Measurements from ENCODE around the gene NSF.
"Not testable (repeated sequence)": the region's sequence is repeated elsewhere in the genome, so short reads cannot be mapped to it uniquely, and the experiment has no call there.

NSF gene

DNA sequence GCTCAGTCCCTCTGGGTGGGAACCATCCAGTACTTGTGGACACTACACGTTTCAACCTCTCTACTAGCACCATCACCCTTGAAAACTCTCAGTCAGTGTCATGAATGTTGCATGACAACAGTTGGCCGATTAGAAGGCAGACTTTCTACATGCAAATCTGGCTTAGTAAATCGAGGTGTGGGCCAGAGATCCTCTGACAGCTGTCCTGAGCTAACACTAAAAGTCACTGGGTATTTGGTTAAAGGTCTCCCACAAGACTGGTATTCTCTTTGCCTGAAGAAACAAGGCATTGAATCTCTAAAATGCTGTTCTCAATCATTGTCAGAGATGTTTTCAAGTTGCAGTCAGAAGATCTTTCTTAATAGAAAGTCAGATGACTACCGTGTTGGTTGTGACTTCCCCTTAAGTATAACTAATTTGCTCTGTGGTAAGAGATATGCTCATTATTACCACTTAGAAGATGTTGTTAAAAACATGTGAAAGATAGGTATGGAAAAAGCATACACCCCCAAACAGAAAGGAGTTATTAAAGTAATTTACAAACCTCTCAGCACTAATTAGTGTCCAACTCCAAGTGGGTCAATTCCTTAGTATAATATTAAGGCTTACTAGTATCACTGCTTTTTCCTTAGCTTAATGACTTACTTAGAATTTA, 165.7 kb downstream of the NSF start:
- in situ Hi-C loops (cut with MboI; ENCODE audit: low sequenced_read_pairs) = no loop called here

DNA sequence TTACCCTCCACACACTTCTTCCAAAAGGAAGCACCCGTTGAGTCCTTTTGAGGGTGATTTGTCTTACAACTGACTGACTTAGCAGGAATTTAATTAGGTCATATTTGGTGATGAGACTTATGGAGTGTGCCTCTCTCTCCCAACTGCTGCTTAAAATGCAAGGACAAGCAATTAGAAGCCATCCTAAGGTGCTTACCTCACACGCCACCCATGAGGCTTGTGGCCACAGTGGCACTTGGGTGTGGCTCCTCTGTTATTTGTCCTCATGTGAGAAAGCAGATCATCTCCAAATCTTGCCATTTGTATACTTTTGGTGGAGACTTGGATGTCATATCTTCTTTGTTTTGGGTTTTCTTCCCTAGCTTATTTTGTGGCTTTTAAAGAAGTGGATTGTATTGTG, 166.4 kb downstream of the NSF start:
- in situ Hi-C loops (cut with MboI; ENCODE audit: low sequenced_read_pairs) = no loop called here

DNA sequence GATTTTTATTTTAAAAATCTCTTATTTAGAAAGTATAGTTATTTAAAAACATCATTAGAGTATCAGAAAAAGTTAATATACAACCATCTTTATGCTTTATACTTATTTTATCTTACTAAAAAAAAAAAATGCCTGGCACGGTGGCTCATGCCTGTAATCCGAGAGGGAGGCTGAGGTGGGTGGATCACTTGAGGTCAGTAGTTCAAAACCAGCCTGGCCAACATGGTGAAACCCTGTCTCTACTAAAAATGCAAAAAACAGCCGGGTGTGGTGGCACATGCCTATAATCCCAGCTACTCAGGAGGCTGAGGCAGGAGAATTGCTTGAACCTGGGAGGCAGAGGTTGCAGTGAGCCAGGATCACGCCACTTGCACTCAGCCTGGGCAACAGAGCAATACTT, 167.1 kb downstream of the NSF start:
- in situ Hi-C loops (cut with MboI; ENCODE audit: low sequenced_read_pairs) = not testable (repeated sequence)

DNA sequence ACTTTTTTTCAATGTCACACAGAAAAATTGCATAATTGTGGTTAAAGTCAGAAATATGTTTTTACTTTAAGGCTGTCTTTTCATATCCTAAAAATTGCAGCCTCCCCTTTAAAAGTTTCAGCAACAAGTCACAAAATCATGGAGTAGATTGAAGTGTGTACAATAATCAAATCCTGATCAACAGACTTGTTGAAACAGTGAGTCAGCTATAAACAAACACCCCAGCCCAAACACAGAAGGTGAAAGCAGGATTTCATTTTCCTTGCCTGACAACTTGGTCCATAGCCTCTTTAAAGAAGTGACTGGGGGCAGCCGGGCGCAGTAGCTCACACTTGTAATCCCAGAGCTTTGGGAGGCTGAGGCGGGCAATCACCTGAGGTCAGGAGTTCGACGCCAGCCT, 168.1 kb downstream of the NSF start:
- in situ Hi-C loops (cut with MboI; ENCODE audit: low sequenced_read_pairs) = no loop called here

DNA sequence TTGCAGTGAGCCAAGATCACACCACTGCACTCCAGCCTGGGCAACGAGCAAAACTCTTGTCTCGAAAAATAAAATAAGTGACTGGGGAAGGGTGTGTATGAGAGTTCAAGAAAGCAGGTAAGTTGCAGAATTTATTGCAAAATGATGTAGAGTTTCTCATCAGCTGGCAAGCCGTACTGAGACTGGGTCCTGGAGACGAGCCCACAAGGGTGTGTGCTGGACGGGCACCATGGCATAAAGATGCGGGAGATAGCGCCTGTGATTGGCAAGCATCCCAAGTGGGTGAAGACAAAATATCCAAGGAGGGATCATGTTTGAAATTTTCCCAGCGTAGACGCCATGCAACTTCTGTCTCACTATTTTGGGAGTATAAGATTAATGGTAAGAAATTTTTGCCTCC, 168.7 kb downstream of the NSF start:
- in situ Hi-C loops (cut with MboI; ENCODE audit: low sequenced_read_pairs) = no loop called here

DNA sequence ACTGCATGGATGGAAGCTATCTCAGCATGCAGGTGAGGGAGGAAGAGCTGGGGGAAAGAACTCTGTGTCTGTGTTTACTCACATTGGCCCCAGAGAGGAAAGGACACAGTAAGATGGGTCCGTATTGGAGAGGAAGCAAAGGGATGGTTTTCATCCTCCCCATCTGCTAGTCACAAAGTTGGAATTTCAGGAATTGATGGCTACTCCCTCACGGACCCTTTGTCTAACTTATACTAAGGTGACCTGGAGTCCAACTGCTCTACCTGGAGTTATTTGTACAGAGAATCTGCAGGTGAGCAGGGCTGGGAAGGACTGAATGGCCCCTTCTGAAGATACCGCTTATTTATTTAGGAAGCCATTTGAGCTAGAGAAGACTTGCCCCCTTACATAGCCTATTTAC, 172.9 kb downstream of the NSF start:
- in situ Hi-C loops (cut with MboI; ENCODE audit: low sequenced_read_pairs) = no loop called here

DNA sequence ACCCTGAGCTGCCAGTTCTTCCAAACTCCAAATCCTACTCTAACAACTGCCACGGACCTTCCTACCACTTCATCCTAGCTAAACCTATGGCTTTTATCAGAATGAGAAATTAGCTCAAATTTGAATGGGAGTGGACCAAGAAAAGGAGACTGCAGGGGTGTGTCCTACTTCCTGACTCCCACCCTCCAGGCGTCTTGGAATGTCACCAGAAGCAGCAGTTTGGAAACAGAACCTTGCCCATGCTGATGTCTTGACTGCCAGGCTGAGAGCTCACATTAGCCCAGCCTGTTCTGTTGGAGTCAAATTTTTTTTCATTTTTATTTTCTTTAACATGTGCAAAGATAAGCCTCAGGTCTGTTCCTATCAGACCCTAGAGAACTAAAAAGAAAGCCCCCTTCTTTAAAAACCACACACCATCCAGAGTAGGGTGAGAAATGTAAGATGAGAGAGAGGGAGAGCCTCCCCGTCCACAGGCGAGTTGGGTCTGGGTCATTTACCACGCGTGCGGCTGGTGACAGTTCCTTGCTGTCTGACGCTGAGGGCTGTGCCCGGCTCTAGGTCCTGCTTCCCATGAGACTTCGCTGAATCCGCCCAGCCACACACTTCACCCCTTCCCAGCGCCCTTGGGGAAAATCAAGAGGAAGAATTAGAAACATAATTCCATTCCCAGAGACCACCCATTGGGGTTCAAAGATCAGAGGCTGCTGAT, 173.7 kb downstream of the NSF start:
- in situ Hi-C loops (cut with MboI; ENCODE audit: low sequenced_read_pairs) = no loop called here

DNA sequence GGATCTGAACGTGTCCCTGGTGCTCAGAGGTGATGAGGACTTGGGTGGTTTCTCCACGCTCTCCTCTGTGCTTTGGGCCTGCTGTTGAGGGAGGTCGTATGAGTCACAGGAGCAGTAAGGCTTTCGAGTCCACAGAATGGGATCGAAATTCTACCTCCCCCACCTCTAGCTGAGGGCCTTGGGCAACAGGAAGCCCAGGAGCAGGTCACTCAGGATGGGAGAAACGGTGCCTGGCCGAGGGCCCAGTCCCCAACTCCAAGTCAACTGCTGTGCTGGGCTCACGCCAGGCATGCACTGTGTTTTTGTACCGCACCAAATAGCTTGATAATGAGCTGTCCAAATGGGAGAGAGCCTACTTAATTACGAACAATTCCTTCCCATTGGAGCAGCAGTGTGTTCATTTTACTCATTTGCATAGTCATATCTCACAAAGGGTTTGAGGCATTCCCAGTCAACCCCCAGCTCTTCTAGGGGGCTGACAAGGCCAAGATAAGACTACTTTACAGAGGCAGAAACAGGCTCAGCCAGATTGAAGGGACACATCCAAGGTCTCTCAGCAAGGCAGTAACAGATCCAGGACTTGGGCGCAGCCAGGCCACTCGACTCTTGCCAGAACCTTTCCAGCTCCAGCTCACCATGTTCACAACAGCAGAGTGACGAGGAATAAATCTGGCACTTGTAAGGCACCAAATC, 174.4 kb downstream of the NSF start:
- in situ Hi-C loops (cut with MboI; ENCODE audit: low sequenced_read_pairs) = no loop called here

DNA sequence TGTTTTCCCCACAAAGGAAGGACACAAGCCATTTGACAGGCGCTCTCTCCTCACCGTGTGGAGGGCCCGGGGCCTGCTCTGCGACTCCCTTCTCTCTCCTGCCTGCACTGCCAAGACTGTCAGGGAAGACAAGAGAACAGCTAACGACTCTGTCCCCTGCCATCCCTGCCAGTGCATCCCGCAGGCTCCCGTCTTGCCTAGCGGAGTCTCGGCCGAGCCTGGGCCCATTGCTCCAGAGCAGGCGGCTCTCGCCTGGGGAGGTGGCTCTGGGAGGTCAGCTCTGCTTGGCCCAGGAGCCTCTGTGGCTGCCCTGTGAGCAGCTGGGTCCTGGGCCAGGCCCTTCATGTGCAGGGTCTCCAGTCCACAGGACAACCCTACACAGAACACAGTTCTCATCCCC, 175.0 kb downstream of the NSF start:
- in situ Hi-C loops (cut with MboI; ENCODE audit: low sequenced_read_pairs) = no loop called here

DNA sequence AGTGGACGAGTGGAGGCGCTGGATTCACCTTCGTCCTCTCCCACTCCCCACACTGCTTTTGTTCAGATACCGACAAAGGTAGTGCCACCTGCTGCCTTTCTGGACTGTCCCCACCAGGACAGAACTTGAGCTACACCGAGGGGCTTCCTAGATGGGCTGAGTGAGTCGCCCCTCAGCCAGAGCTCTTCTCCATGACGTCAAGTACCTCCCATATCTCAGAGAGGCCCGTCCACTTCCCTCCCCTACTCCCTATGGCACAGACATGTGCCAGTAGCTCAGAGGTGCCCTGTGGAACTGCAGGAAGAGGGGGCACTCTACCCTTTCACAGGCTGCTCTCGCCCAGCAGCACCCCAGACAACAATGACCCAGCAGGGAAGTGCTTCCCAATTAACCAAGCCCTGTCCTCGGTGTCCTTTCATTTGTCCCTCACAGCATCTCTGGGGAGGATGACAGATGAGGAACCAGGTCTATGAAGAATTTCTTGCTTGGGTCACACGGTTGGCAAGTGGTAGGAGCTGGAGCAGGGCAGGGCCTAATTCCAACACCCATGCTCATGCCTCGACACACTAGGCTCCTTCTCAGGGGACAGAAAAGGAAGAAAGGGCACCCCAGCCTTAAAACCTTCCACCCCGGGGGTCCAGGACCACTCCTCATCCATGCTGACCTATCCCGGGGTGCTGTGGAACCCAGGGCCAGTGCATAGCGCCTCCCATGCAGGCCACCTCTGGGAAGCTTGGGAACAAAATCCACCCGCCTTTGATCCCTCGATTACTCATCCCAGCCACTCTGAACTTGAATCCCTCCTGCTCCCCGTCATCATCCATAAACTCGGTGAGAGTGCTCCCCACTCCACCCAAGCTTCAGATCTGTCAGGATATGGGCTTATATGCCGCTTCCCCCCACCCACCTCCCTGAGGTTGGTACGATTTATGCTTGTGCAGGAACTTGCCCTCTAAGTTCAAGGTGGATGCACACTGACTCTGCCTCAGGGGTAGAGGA, 176.3 kb downstream of the NSF start:
- in situ Hi-C loops (cut with MboI; ENCODE audit: low sequenced_read_pairs) = no loop called here

DNA sequence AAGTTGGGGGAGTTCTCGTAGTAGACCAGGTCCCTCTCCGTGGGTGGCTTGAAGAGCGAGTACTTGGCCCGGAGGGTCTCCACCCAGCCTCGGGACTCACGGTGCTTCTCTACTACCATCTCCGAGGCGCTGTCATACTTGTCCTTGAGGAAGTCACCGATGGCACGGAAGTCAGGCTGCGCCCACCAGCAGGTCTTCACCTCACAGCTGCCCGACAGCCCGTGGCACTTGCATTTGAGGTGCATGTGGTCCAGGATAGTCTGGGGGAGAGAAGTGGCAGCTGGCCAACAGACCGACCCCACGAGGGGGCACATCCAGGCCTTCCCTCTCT, 178.0 kb downstream of the NSF start:
- in situ Hi-C loops (cut with MboI; ENCODE audit: low sequenced_read_pairs) = no loop called here

DNA sequence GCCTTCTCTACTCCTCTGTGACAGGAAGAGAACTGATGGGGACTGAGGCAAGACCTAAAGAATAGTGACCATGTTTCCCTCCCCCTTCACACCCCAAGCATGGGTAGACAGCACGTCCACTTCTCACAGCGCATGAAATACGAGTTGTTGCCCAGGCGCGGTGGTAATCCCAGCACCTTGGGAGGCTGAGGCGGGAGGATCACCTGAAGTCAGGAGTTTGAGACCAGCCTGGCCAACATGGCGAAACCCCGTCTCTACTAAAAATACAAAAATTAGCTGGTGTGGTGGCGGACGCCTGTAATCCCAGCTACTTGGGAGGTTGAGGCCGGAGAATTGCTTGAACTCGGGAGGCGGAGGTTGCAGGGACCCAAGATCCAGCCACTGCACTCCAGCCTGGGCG, 178.4 kb downstream of the NSF start:
- in situ Hi-C loops (cut with MboI; ENCODE audit: low sequenced_read_pairs) = not testable (repeated sequence)

DNA sequence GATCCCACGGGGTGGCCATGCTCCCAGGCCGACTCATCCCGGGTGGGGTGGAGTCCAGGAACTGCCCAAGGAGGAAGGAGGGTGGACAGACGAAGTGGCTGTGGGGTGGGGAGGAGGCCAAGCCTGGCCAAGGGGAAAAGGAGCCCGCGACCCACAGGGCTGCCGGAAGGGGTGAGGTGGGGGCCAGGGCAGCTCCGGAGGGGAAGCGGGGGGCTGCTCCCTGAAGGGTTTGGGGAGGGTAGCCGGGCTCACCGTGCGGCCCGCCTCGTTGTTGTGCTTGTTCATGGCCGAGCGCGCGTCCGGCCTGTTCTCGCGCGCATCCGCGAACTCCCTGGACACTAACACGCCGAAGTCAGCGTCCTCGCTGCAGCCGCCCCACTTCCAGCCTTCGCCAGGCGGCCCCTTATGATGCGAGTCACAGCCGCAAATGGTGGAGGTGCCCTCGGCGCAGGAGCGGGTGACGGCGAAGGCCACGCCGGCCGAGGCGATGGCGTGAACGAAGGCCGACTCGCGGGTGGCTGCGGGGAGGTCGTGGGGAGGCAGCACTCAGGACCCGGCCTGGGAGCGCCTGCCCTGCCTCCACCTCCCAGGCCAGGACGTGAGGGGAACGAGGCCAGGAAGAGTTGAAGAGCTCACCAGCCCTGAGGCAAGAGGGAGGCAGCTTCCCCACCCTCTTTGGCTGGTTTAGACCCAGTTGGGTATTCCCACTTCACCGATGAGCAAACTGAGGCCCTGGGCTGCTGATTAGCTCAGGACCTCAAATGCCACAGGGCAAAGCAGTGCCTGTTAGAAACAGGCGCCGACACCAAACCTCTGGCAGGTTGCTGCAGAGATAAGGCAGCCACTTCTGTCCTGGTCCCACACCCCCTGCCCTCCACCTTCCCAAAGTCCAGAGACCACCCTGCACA, 179.3 kb downstream of the NSF start:
- in situ Hi-C loops (cut with MboI; ENCODE audit: low sequenced_read_pairs) = no loop called here

DNA sequence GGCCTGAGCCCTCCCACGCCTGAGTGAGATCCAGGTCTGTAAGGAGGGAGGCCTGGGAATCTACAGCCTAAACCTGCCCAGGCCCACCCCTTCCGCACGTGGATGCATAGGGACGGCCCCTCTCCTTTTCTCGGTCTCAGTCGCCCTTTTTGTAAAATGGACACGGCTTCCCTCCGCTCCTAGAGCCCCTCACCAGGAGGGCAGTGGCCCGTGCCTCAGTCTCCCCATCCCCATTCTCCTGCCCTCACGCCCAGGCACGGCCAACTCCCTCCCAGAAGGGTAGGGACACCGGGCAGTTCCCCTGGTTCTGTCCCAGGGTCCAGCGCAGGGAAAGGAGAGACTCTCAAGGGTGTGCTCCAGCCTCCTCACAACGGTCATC, 180.0 kb downstream of the NSF start:
- in situ Hi-C loops (cut with MboI; ENCODE audit: low sequenced_read_pairs) = no loop called here

DNA sequence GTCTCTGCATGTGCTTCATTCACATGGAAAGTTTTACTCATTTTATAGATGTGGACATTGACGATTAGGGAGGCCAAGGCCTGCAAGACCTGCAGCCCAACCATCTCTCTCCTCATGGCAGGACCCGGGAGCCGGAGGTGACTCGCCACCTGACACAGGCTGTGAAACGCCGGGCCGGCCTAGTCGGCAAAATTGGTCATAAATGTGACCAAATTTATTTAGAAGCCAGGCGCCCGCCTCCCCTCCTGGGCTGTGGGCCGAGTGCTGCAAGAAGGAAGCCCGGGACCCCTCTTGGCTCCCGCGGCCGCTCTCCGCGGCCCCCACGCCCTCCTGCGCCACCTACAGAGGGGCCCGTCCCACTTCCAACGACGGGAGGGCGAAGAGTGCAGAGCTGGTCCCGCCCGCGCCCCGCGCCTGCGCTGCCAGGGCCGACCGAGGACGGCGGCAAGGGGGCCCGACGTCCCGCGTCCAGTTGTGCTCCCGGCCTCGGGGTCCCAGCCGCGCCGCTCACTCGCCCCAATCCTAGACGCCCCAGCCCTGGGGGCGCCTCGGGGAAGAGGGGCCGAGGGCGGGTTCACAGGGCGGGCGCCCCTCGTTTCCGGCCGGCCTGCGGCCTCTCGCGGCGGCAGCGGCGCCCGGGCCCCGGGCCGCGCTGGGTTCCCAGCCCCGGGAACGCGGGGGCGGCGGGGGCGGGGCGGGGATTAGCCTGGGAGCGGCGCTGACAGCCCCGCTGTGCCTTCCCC, 180.5 kb downstream of the NSF start:
- in situ Hi-C loops (cut with MboI; ENCODE audit: low sequenced_read_pairs) = no loop called here

DNA sequence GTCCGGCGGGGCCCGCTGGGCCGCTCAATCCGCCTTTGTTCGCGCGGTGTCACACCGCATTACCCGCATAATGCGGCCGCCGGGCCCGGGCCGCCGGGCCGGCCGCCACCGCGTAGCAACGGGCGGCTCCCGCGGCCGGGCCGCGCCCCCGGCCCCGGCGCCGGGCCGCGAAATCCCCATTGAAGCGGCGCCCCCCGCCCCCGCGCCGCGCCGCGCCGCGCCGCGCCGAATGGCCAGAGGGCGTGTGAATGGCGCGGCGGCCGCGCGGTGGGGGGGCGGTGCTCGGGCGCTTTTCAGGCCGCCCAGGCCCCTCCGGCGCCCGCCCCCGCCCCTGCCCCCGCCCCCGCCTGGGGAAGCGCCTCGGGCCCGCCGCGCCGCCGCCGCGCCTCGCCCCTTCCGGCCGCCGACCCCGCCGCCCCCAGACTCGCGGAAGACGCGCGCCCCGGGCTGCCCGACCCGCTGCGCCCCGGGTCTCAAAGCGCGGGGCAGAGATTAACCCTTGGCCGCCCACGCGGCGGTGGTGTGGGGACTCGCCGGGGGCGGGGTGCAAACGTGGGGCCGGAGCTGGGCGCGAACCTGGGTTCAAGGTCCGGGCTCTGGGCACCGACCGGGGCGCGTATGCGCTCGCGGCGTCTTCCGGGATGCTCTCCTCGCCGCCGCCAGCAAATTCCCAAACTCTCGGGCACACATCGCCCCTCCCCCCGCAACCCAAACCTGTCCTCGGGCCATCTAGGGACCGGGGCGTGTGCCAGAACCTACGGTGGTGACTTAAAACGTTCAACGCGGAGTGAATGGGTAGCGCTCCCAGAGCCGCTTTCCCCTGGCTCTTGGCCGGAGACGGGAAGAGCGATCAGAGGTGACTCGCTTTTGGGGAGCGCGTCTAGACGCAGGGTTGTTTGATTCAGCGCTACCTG, 181.3 kb downstream of the NSF start:
- in situ Hi-C loops (cut with MboI; ENCODE audit: low sequenced_read_pairs) = no loop called here

DNA sequence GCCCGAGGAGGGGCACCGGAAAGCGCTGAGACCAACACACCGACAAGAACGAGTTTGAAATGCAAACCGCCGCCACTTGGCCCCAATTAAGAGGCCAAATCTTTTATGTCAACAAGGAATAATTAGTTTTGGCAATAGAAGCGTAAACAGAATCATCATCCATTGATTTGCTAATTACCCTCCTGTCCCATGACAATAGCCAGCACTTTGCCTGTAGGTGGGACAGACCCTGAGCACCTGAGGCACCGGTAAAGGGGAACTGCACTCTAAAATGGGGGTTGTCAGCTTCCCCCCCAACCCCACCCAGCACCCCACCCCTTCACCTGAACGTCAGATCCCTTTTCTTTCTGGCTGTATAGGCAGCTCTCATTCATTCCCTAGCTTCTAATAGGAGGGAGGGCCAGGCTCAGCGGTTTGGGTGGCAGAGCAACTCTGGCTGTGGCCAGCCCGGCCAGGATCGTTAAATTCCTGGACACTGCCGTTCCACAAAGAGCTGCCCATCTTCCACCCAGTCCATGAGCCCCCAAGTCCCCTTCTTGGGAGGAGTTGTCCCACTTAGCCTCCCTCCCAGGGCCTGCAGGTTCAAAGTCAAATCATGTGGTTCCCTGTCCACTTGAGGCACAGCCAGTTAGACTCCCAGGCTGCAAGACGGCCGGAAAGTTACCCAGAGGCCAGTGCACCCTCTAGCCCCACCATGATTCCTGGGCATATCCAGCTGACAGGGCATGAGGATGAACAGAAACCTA, 182.2 kb downstream of the NSF start:
- in situ Hi-C loops (cut with MboI; ENCODE audit: low sequenced_read_pairs) = no loop called here

DNA sequence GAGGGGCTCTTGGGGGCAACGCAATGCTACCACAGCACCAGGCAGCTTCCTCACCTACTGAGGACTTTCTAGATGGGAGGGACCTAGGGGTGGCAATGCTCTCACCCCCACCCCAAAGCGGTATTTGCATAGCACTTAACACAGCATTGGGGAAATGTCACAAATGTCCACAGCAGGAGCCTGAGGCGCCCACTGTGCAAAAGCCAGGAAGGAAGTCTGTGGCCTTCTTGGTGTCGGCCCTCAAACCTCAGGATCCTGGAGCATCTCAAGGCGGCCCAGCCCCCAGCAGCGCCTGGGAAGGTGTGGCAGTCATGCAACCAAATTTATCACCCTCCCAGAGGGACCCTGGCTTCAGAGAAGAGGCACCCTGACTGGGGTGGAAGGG, 182.7 kb downstream of the NSF start:
- in situ Hi-C loops (cut with MboI; ENCODE audit: low sequenced_read_pairs) = no loop called here
